Measurements from ENCODE around the gene ASB14. TPM values are rescaled to one million over a fixed set of nuclear protein-coding genes. Genes with fewer than 3 reads are reported as not detected.
A peak's percentile ranks its signal among the peaks of the same experiment; 100 is the strongest.

ASB14 gene
- total RNA-seq, 1 donor from 2014 or later: not detected

DNA sequence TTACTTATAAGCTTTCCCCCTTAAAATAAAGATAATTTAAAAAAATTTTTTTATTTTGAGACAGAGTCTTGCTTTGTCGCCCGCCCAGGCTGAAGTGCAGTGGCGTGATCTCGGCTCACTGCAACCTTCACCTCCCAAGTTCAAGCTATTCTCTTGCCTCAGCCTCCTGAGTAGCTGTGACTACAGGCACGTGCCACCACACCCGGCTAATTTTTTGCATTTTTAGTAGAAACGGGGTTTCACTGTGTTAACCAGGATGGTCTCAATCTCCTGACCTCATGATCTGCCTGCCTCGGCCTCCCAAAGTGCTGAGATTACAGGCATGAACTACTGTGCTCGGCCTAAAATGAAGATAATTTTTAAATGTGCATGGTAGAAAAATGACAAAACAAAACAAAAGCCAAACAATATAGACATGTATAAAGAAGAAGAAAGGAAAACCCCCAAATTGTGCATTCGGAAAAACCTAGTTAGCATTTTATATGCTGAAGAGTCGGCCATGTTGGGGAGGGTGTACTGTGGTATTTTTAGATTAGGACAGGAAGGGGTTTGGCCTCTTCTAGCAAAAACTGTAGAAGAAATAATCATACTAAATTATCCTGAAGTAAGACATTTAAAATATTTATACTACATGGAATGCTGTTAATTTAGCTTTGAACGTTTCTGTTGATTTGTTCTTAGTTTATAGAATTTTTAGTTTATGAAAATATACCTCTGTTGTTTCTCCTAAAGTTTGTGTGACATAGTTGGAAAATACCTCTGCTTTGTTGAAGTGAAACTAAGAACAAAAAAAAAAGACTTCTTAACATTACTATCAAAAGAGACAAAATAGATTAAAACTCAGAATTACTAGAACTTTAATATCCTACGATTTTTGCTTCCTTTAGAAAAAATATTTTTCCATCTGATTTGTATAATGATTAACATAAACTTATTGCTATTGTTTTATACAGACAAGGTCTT, 57.6 kb downstream of the ASB14 start:
- intact Hi-C loops (cut with micrococcal nuclease): no loop called here
- peaks cover 20% of the 10 kb centered on the region for H3K36me3 Mint-ChIP-seq (ENCODE audit: low read depth)
- no peak for DNase-seq (ENCODE audit: low spot score)

DNA sequence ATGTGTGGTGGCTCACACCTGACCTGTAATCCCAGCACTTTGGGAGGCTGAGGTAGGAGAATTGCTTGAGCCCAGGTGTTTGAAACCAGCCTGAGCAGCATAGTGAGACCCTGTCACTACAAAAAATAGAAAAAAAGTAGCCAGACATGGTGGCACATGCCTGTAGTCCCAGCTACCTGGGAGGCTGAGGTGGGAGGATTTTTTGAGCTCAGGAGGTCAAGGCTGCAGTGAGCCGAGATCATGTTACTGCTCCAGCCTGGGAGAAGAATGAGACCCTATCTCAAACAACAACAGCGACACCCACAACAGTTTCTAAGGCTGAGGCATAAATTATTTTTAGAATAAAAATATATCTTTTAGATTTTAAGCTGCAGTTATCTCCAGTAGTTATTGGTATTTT, 58.7 kb downstream of the ASB14 start:
- Mint-ChIP-seq H3K27ac (no peak overlapping the region), H3K4me1 (ENCODE audit: low read depth) (peaks cover 19% of the 10 kb centered on the region), H3K36me3 (ENCODE audit: low read depth) (peaks cover 12% of the 10 kb centered on the region), H3K4me3 (no peak overlapping the region), H3K9me3 (peaks cover 2% of the 10 kb centered on the region), H3K27me3 (ENCODE audit: insufficient read depth) (peaks cover 2% of the 10 kb centered on the region)
- no peak for DNase-seq (ENCODE audit: low spot score)
- intact Hi-C loops (cut with micrococcal nuclease): no loop called here

More for the DNA sequence above, 57.6 kb downstream of the ASB14 start:
- no peaks in the 10 kb centered on the region for H3K27me3 Mint-ChIP-seq (ENCODE audit: insufficient read depth)
- H3K9me3 Mint-ChIP-seq: peaks cover 4% of the 10 kb centered on the region
- H3K27ac Mint-ChIP-seq: no peak overlapping the region
- H3K4me3 Mint-ChIP-seq: no peak overlapping the region
- peaks cover 8% of the 10 kb centered on the region for H3K4me1 Mint-ChIP-seq (ENCODE audit: low read depth)

DNA sequence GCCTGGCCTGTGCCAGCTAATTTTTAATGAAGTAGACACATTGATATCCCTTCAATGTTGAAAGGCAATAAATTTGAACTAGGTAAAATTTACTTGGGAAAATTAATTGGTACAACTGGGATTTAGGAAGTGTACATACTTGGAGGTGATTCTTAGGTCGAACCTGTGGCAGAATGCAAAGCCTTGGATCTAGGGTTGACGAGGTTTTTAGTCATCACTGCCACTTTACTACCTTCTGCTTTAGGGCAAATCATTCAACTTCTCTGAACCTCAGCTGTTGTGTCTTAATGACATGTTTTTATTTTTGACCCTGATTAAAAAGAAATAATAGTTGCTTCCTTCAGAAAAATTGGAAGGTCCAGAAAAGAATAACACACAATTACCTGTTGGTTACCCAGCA, 62.5 kb downstream of the ASB14 start:
- peaks cover 4% of the 10 kb centered on the region for H3K36me3 Mint-ChIP-seq (ENCODE audit: low read depth)
- DNase-seq (ENCODE audit: low spot score): no peak
- no peak overlapping the region for H3K27ac Mint-ChIP-seq
- peaks cover 2% of the 10 kb centered on the region for H3K27me3 Mint-ChIP-seq (ENCODE audit: insufficient read depth)
- no peak overlapping the region for H3K4me3 Mint-ChIP-seq
- intact Hi-C loops (cut with micrococcal nuclease): no loop called here
- H3K4me1 Mint-ChIP-seq (ENCODE audit: low read depth): peaks cover 39% of the 10 kb centered on the region
- no peaks in the 10 kb centered on the region for H3K9me3 Mint-ChIP-seq

DNA sequence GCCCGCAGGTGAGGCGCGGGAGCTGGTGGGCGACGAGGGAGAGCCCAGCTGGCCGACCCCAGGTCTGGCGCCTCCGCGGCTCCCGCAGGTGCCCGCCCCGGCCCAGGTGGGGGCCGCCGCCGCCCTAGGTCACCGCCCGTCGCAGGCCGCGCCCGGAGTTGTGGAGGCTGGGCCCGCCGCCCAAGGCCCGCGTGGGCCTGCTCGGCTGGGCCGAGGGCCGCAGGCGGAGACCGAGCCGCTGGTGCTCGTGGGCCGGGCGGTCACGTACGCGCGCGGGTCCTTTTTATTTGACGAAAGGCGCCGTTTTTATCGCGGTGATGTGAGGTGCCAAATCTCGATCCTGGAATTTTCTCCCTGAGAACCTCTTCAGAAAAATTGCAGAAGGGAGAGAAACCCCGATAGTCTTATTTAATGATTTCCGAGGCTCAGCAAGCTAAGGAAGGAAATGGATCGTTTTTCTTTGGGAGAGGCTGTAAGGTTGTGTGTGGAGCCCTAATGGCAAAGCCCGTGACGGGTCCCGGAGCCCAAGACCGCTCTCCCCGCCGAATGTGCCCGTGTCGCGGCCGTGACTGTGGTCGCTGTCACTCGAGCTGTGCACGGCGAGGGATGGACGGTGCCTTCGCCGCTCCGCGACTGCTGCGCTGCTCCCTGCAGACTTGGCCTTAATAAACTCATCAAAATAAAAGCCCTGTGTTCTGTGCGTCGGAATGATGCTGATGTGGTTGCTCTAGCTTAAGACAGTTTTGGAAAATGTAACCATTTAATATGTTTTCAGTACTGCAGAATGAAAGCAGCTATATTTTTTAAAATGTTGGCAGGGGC, 64.3 kb downstream of the ASB14 start:
- H3K27ac Mint-ChIP-seq: peak overlapping the region; percentile 82
- H3K27me3 Mint-ChIP-seq (ENCODE audit: insufficient read depth): peaks cover 6% of the 10 kb centered on the region
- DNase-seq (ENCODE audit: low spot score): peak; percentile 46
- peaks cover 4% of the 10 kb centered on the region for H3K36me3 Mint-ChIP-seq (ENCODE audit: low read depth)
- H3K4me1 Mint-ChIP-seq (ENCODE audit: low read depth): peaks cover 43% of the 10 kb centered on the region
- no peaks in the 10 kb centered on the region for H3K9me3 Mint-ChIP-seq
- intact Hi-C loops (cut with micrococcal nuclease): loop anchor here (1.0 to 10.0 kb wide), 11 partner anchors 31 to 1079 kb away; partner anchors contain the start of genes ARF4, CCDC66, HTD2 and IL17RD
- peak overlapping the region; percentile 93 for H3K4me3 Mint-ChIP-seq

DNA sequence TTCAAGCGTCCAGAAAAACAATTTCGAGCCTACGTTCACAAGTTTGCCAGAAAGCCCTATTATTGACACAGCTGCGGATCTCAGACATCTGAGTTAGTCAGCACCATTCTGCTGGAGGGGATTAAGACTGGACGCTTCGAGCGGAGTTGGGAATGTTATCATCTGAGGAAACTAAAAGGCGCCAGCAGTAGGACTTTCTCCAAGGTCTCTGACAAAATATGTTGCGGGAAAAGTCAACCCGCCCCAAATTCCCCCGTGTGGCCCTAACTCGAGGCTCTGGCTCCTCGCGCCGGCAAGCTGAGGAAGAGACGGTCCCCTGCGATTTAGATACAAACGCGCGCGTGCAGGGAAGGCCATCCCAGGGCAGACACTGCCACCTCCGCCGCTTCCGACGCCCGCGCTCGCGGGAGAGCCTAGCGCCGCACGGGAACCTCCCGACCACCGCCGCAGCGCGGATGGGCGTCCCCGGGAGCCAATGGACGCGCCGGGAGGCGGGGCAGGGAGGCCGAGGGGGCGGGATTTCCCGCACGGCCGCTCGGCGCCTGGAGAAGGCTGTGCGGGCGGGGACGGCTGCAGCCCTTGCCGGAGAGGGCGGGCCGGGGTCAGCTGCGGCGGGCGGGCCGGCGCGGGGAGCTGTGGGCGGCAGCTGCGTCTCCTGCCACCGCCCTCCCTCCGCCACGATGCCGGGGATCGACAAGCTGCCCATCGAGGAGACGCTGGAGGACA, 65.1 kb downstream of the ASB14 start, which contains the start of gene APPL1:
TSS of gene APPL1 (plus strand) at position 526 of the 726 bp plus-strand sequence. CDS start at position 681, 155 bp downstream.
- peak within 1 kb of the TSS; percentile 93 for H3K4me3 Mint-ChIP-seq
- peaks cover 8% of the 10 kb centered on the region for H3K27me3 Mint-ChIP-seq (ENCODE audit: insufficient read depth)
- H3K4me1 Mint-ChIP-seq (ENCODE audit: low read depth): peaks cover 42% of the 10 kb centered on the region
- H3K9me3 Mint-ChIP-seq: no peaks in the 10 kb centered on the region
- peak within 1 kb of the TSS; percentile 82 for H3K27ac Mint-ChIP-seq
- DNase-seq (ENCODE audit: low spot score): peak; percentile 92
- H3K36me3 Mint-ChIP-seq (ENCODE audit: low read depth): peaks cover 3% of the 10 kb centered on the region
- intact Hi-C loops (cut with micrococcal nuclease): loop anchor here (1.0 to 10.0 kb wide), 8 partner anchors 31 to 1080 kb away; partner anchors contain the start of genes HTD2, IL17RD, RPP14 and TASOR

DNA sequence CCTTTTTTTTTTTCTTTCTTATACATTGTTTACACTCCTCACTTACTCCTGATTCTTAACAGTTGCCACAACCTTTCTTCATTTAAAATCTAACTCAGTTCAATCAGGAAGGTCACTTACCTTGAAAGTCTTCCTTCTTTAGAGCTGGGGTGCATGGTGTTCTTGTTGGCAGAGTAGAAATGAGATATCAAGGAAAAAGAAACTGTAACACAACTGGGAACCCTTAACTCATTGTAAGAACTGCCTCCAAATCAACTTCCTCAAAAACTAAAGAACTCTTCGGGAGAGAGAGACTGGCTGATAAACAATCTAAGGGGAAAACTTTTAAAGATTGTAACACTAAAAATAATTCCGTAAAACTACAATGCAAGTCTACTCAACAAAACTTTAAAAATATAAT, 66.3 kb downstream of the ASB14 start:
- peaks cover 13% of the 10 kb centered on the region for H3K27me3 Mint-ChIP-seq (ENCODE audit: insufficient read depth)
- peak overlapping the region; percentile 19 for H3K27ac Mint-ChIP-seq
- intact Hi-C loops (cut with micrococcal nuclease): loop anchor here (2.0 to 10.0 kb wide), 7 partner anchors 29 to 1081 kb away; partner anchors contain the start of genes HTD2, IL17RD, RPP14 and TASOR
- peak overlapping the region; percentile 40 for H3K4me3 Mint-ChIP-seq
- H3K9me3 Mint-ChIP-seq: no peaks in the 10 kb centered on the region
- no peaks in the 10 kb centered on the region for H3K36me3 Mint-ChIP-seq (ENCODE audit: low read depth)
- DNase-seq (ENCODE audit: low spot score): no peak
- peaks cover 39% of the 10 kb centered on the region for H3K4me1 Mint-ChIP-seq (ENCODE audit: low read depth)

DNA sequence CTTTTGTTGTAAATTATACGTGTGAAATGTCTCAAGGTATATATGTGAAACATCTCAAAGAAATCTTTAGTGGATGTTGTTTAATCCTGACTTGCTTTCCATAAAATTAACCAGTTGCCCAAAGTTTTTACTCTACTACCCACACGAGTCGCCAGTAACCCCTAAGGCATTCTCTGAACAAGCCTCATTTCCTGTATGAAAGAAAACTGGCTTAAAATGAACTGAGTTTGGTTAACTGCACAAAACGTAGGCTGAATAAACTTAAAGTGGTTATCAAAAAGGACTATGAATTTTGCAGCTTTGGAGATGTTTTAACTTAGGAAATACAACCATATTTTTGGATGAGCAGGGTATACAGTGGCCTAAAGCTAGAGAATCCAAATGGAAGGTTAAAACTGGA, 67.6 kb downstream of the ASB14 start:
- Mint-ChIP-seq H3K4me3 (no peak overlapping the region), H3K36me3 (ENCODE audit: low read depth) (no peaks in the 10 kb centered on the region), H3K4me1 (ENCODE audit: low read depth) (peaks cover 34% of the 10 kb centered on the region), H3K27ac (no peak overlapping the region), H3K9me3 (no peaks in the 10 kb centered on the region), H3K27me3 (ENCODE audit: insufficient read depth) (peaks cover 13% of the 10 kb centered on the region)
- no peak for DNase-seq (ENCODE audit: low spot score)
- intact Hi-C loops (cut with micrococcal nuclease): loop anchor here (5.0 to 10.0 kb wide), 5 partner anchors 123 to 1082 kb away; partner anchors contain the start of genes HTD2, RPP14 and TASOR

DNA sequence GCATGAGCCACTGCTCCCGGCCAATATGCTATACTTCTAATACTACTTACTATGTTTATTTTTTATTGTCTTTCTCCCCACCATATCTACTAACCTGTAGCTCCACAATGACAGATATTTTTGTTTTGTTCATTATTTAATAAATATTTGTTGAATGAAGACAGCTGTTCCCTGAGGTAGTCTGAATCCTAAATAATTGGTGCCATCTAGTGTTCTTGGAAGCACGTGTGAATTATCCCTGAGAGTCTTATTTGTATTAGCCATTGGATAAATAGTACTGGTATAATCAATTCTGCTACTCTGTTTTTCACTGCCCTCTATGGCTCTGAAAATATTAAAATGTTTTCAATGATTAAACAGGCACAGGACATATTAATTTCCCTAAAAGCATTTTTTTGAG, 70.6 kb downstream of the ASB14 start:
- DNase-seq (ENCODE audit: low spot score): no peak
- Mint-ChIP-seq H3K9me3 (no peaks in the 10 kb centered on the region), H3K4me3 (no peak overlapping the region), H3K27me3 (ENCODE audit: insufficient read depth) (peaks cover 16% of the 10 kb centered on the region), H3K4me1 (ENCODE audit: low read depth) (peaks cover 14% of the 10 kb centered on the region), H3K36me3 (ENCODE audit: low read depth) (no peaks in the 10 kb centered on the region), H3K27ac (no peak overlapping the region)
- intact Hi-C loops (cut with micrococcal nuclease): loop anchor here (10.0 kb wide), 1 partner anchor 227 kb away; no protein-coding TSS in a partner anchor

Other genes starting within 250 kb of the ASB14 start
- gene SPATA12, start 232.0 kb downstream of the ASB14 start, total RNA-seq: not detected in 2 replicates
- gene IL17RD, start 127.3 kb downstream of the ASB14 start, total RNA-seq: 0.15 TPM in 1 of 2 replicates, not detected in the other
- 0.18 and 0.32 TPM in 2 replicates for gene HESX1, start 92.7 kb downstream of the ASB14 start, total RNA-seq
- 39.9 and 46.0 TPM in 2 replicates for gene APPL1, start 65.0 kb downstream of the ASB14 start, total RNA-seq

Measured in activated T-helper 1 cell treated with anti-CD3 and anti-CD28 coated beads, Interleukin-12 subunit alpha, Interleukin-12 subunit beta, Interleukin-2, Interleukin-4 antibody, amounts not matched to agents 30 ng/mL and 10 ng/mL and 1 ng/mL, durations not matched to agents 14 hours and 24 hours and 36 hours (primary cell).